Thyroid gland (tissue), 4 donors: ENCODE measurements around the gene BTBD19.

ENCODE experiments used
- CTCF ChIP-seq, 6 experiments: fragments of 200-600 bp in 3 of 6; fragments of 450-650 bp in 3 of 6; sonication (generic) in 3 of 6; IDR thresholded peaks; one replicate each; pipeline ENCODE4 v1.5.1; 2016 to 2019; ENCODE audit warnings: antibody characterized with exemption in 6 of 6, mild to moderate bottlenecking in 2 of 6, inconsistent platforms in 1 of 6, moderate library complexity in 1 of 6
- POLR2A ChIP-seq, 2 donors: fragments of 450-650 bp; IDR thresholded peaks; one replicate each; pipeline ENCODE4 v1.6.1; 2017; ENCODE audit warnings: antibody characterized with exemption in 2 of 2, mild to moderate bottlenecking in 2 of 2, moderate library complexity in 1 of 2

- TF ChIP-seq POLR2A (IDR thresholded peaks at IDR 0.05) (no peak), CTCF (IDR thresholded peaks at IDR 0.05) (no peak)
Measured at GRCh38 chr1:44817307-44817706, 9.0 kb downstream of the BTBD19 start.
